Astrocyte (in vitro differentiated cells and primary cell): ENCODE measurements around the gene PLCL1. TPM values are rescaled to one million over a fixed set of nuclear protein-coding genes. Genes with fewer than 3 reads are reported as not detected.

ENCODE experiments used
- DNase-seq: peaks from one replicate; pipeline ENCODE4 v3.0.0-alpha.2; 2010; ENCODE audit warnings: low read depth
- FAIRE-seq: peaks from 2 replicates; lab custom pipeline; 2011; peaks lifted over from hg19 to GRCh38; lab: Jason Lieb, UNC
- H2AFZ ChIP-seq: 2 replicates; pipeline ENCODE4 v1.6.0; 2012; ENCODE audit warnings: low read depth, low read length, inconsistent platforms
- H3K27ac ChIP-seq: 2 replicates; pipeline ENCODE4 v1.5.1; 2011; ENCODE audit warnings: low read depth, low read length, inconsistent platforms
- H3K27me3 ChIP-seq: 2 replicates; pipeline ENCODE4 v1.6.0; 2011; ENCODE audit warnings: low read length, inconsistent platforms; ENCODE audit not compliant: insufficient read depth
- H3K36me3 ChIP-seq: 2 replicates; pipeline ENCODE4 v1.5.1; 2011; ENCODE audit warnings: low read length, inconsistent platforms; ENCODE audit not compliant: insufficient read depth
- H3K4me1 ChIP-seq: 2 replicates; pipeline ENCODE4 v1.5.1; 2011; ENCODE audit warnings: low read length, inconsistent platforms; ENCODE audit not compliant: insufficient read depth
- H3K4me2 ChIP-seq: 2 replicates; pipeline ENCODE4 v1.6.0; 2012; ENCODE audit warnings: low read length, inconsistent platforms
- H3K4me3 ChIP-seq: 2 replicates; pipeline ENCODE4 v1.5.1; 2011; ENCODE audit warnings: low read depth, mild to moderate bottlenecking, low read length, inconsistent platforms; ENCODE audit not compliant: insufficient read depth
- H3K79me2 ChIP-seq: 2 replicates; pipeline ENCODE4 v1.6.0; 2012; ENCODE audit warnings: mild to moderate bottlenecking, low read length, inconsistent platforms; ENCODE audit not compliant: insufficient read depth
- H3K9ac ChIP-seq: 2 replicates; pipeline ENCODE4 v1.6.0; 2012; ENCODE audit warnings: mild to moderate bottlenecking, low read length, inconsistent platforms
- H3K9me3 ChIP-seq: 2 replicates; pipeline ENCODE4 v1.5.1; 2012; ENCODE audit warnings: low read depth, mild to moderate bottlenecking, low read length, inconsistent platforms; ENCODE audit not compliant: insufficient read depth
- H4K20me1 ChIP-seq: 2 replicates; pipeline ENCODE4 v1.6.0; 2012; ENCODE audit warnings: low read length, inconsistent platforms; ENCODE audit not compliant: insufficient read depth
- H3K27ac Mint-ChIP-seq: one replicate; pipeline ENCODE4 v1.8.0; 2021; ENCODE audit warnings: mild to moderate bottlenecking, mixed read lengths; ENCODE audit not compliant: unreplicated experiment
- H3K27me3 Mint-ChIP-seq: one replicate; pipeline ENCODE4 v1.8.0; 2021; ENCODE audit warnings: low read depth, mixed read lengths; ENCODE audit not compliant: unreplicated experiment
- H3K36me3 Mint-ChIP-seq: one replicate; pipeline ENCODE4 v1.8.0; 2021; ENCODE audit warnings: low read depth, mixed read lengths; ENCODE audit not compliant: unreplicated experiment
- H3K4me1 Mint-ChIP-seq: one replicate; pipeline ENCODE4 v1.8.0; 2021; ENCODE audit warnings: low read depth, mixed read lengths; ENCODE audit not compliant: unreplicated experiment
- H3K4me3 Mint-ChIP-seq: one replicate; pipeline ENCODE4 v1.8.0; 2021; ENCODE audit warnings: mild to moderate bottlenecking, moderate library complexity, mixed read lengths; ENCODE audit not compliant: unreplicated experiment
- H3K9me3 Mint-ChIP-seq: one replicate; pipeline ENCODE4 v1.8.0; 2021; ENCODE audit warnings: mild to moderate bottlenecking, mixed read lengths; ENCODE audit not compliant: unreplicated experiment
- CTCF ChIP-seq: IDR thresholded peaks from 2 replicates; pipeline ENCODE4 v1.5.1; 2011; ENCODE audit warnings: low read depth, mild to moderate bottlenecking, inconsistent platforms, low read length, moderate library complexity; ENCODE audit not compliant: insufficient read depth
- EZH2 ChIP-seq: IDR thresholded peaks from 2 replicates; pipeline ENCODE4 v1.6.1; 2012; ENCODE audit warnings: mild to moderate bottlenecking, low read length, inconsistent platforms; ENCODE audit not compliant: insufficient read depth
- total RNA-seq: library from RNA; stranded (reverse); gene quantifications from 2 replicates; pipeline ENCODE4 v1.2.1, GENCODE V29; 2021

PLCL1 gene
- total RNA-seq, 1 donor from 2014 or later = 0.84 TPM

- Histone ChIP-seq H3K27ac (no peak overlapping the region), H3K4me2 (no peak overlapping the region), H2AFZ (no peak overlapping the region), H3K9me3 (no peaks in the 10 kb centered on the region), H3K79me2 (no peaks in the 10 kb centered on the region), H4K20me1 (no peaks in the 10 kb centered on the region), H3K4me1 (no peaks in the 10 kb centered on the region), H3K36me3 (no peaks in the 10 kb centered on the region), H3K4me3 (no peak overlapping the region), H3K9ac (no peak overlapping the region), H3K27me3 (no peaks in the 10 kb centered on the region)
- H3K27me3 Mint-ChIP-seq = peaks cover 6% of the 10 kb centered on the region
- DNase-seq = no peak
- no peak overlapping the region for H3K27ac Mint-ChIP-seq
- no peaks in the 10 kb centered on the region for H3K9me3 Mint-ChIP-seq
- H3K4me1 Mint-ChIP-seq = no peaks in the 10 kb centered on the region
- FAIRE-seq = no peak
- H3K36me3 Mint-ChIP-seq = no peaks in the 10 kb centered on the region
- no peak for TF ChIP-seq CTCF
- no peak for TF ChIP-seq EZH2
- H3K4me3 Mint-ChIP-seq = no peak overlapping the region
Observed at GRCh38 chr2:198063242-198063641, 258.8 kb downstream of the PLCL1 start.

- H3K79me2 ChIP-seq = no peaks in the 10 kb centered on the region
- H3K27ac ChIP-seq = no peak overlapping the region
- H3K27me3 Mint-ChIP-seq = no peaks in the 10 kb centered on the region
- H3K4me1 ChIP-seq = no peaks in the 10 kb centered on the region
- H3K36me3 Mint-ChIP-seq = no peaks in the 10 kb centered on the region
- H3K9me3 Mint-ChIP-seq = no peaks in the 10 kb centered on the region
- H3K9ac ChIP-seq = no peak overlapping the region
- H3K36me3 ChIP-seq = no peaks in the 10 kb centered on the region
- H3K4me2 ChIP-seq = no peak overlapping the region
- no peak for DNase-seq
- no peak overlapping the region for H3K4me3 Mint-ChIP-seq
- TF ChIP-seq EZH2 (no peak), CTCF (no peak)
- no peaks in the 10 kb centered on the region for H3K4me1 Mint-ChIP-seq
- no peaks in the 10 kb centered on the region for H3K9me3 ChIP-seq
- H3K27me3 ChIP-seq = no peaks in the 10 kb centered on the region
- H3K4me3 ChIP-seq = no peak overlapping the region
- no peak for FAIRE-seq
- no peak overlapping the region for H3K27ac Mint-ChIP-seq
- no peaks in the 10 kb centered on the region for H4K20me1 ChIP-seq
- no peak overlapping the region for H2AFZ ChIP-seq
Observed at GRCh38 chr2:198065322-198065721, 260.9 kb downstream of the PLCL1 start.

- no peaks in the 10 kb centered on the region for H3K36me3 ChIP-seq
- H3K4me3 ChIP-seq = no peak overlapping the region
- H3K79me2 ChIP-seq = no peaks in the 10 kb centered on the region
- H4K20me1 ChIP-seq = no peaks in the 10 kb centered on the region
- no peak overlapping the region for H3K27ac Mint-ChIP-seq
- no peaks in the 10 kb centered on the region for H3K9me3 Mint-ChIP-seq
- no peak overlapping the region for H3K27ac ChIP-seq
- H3K36me3 Mint-ChIP-seq = no peaks in the 10 kb centered on the region
- no peak overlapping the region for H3K4me2 ChIP-seq
- no peak for DNase-seq
- no peaks in the 10 kb centered on the region for H3K9me3 ChIP-seq
- no peaks in the 10 kb centered on the region for H3K27me3 Mint-ChIP-seq
- H3K4me1 Mint-ChIP-seq = no peaks in the 10 kb centered on the region
- no peak overlapping the region for H3K9ac ChIP-seq
- TF ChIP-seq CTCF (no peak), EZH2 (no peak)
- H3K27me3 ChIP-seq = no peaks in the 10 kb centered on the region
- H2AFZ ChIP-seq = no peak overlapping the region
- no peaks in the 10 kb centered on the region for H3K4me1 ChIP-seq
- H3K4me3 Mint-ChIP-seq = no peak overlapping the region
- FAIRE-seq = no peak
Observed at GRCh38 chr2:198066597-198066996, 262.2 kb downstream of the PLCL1 start.
